ENCODE results near the gene TMPRSS5.
"Not testable (repeated sequence)": the region's sequence is repeated elsewhere in the genome, so short reads cannot be mapped to it uniquely, and the experiment has no call there.

Gene TMPRSS5

DNA sequence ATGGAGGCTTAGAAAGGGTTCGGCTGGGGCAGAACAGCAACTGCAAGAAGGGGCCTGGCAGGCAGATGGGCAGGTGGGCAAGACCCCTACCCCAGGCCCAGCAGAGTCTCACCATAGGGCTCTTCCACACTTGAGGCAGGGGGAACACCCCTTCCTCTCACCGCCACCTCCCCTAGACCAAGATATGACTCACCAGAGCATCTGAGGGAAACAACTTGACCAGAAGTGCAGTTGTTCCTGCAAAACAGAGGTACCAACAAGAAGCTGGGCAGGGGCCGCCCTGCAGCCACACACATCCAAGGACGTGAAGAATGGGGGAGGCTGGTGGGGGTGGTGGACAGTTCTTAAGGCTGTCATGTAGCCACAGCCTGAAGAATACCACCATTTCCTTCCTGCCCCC, 10.9 kb downstream of the TMPRSS5 start:
- no peak for DNase-seq

GRCh38 chr11:113694390-113694789, 11.7 kb downstream of the TMPRSS5 start:
- DNase-seq, result no peak

DNA sequence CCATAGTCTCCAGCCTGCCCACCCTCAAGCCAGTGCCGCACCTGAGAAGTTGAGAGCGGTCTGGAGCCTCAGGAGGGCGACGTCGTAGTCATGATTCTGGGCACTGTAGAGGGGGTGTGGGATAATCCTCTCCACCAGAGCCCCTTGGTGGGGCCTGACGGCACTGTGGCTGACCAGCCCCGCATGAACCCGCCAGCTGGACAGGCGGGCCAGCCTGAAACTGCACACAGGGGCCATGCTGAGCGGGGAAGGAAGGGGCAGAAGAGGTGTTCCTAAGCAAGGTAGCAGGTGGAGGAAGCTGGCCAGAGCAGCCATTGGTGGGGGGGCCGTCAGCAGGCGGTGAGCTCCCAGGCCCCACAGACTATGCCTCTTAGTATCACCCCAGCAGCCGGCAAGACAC, 13.1 kb downstream of the TMPRSS5 start:
- no peak for DNase-seq

GRCh38 chr11:113690619-113691569, 15.2 kb downstream of the TMPRSS5 start:
- no peak for DNase-seq

DNA sequence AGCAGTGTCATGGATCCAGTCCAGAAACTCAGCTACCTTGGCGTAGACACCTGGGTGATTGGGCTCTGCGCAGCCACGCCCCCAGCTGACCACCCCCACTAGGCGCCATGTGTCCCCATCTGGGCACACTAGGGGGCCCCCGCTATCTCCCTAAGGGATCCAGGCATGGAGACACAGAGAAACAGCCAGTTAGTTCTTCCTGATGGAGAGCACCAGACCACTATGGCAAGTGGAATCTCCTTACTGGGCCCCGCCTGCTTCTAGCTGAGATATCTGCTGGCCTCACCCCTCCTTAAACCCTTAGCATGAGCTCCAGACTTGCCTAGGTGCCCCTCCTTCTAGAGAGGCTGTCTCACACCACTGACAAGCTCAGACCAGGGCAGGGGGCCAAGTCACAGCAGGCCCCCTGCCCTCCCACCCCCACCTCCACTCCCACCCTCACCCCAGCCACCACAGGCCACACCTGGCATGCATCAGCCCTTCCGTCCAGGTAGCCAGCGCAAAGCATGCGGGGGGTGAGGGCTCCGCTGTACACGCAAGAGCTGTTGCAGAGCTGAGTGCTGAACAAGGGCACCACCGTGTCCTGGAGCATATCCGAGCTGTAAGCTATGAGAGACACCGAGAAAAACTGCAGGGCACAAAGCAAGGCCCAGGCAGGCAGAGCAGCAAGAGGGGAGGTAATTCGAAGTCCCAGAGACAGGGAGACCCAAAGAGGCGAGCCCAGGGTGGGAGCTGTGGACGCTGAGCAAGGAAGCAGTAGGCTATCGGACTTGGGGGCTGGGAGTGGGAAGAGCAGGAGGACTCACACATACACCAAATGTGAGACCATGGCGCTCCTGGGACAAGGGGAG, 16.1 kb downstream of the TMPRSS5 start:
- DNase-seq, result no peak

DNA sequence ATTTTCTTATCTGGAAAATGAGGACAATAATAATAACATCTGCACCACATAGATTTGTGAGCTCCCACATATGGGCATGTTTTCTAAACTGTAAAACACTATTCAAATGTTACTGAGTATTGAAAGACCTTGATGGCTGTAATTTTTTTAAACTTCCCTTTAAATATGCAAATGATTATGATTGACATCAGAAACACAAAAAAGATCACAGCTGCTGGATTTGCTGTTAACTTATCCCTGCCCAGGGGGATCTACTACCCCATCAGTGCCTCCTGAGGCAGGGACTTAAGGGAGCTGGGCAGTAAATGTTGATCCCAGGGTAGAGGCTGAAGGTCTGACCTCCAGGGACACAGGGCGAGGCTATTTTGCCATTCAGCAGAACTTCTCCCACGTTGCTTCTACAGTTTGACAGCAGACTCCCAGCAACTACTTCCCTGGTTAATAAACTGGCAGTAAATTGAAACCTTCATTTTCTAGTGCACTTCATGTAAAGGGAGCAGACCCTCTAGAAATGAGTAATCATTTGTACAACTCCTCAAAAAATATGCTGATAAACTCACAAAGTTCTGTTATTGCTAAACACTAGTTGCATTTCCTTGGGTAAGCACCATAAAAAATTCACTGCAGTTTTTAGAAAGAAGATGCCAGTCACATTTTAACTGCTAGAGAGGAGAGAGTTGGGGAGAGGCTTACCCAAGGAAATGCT, 20.3 kb downstream of the TMPRSS5 start:
- DNase-seq, result no peak

DNA sequence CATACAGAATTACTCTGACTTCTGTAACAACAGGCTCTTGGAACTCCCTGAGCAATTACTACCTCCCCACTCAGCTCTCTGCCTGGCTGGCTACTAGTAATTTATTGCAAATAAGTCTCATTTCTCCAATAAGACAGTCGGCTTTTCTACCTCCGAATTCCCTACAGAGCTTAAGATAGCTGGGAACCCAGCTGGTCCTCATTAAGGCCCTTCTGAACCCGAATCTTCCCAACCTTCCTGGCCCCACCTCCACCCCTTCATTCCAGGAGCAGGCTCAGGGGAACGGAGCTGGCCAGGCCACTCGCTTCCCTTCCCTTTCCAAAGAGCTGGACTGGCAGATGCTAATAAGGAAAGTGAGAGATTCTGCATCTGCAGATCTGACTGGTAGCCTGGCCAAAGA, 21.6 kb downstream of the TMPRSS5 start:
- no peak for DNase-seq

DNA sequence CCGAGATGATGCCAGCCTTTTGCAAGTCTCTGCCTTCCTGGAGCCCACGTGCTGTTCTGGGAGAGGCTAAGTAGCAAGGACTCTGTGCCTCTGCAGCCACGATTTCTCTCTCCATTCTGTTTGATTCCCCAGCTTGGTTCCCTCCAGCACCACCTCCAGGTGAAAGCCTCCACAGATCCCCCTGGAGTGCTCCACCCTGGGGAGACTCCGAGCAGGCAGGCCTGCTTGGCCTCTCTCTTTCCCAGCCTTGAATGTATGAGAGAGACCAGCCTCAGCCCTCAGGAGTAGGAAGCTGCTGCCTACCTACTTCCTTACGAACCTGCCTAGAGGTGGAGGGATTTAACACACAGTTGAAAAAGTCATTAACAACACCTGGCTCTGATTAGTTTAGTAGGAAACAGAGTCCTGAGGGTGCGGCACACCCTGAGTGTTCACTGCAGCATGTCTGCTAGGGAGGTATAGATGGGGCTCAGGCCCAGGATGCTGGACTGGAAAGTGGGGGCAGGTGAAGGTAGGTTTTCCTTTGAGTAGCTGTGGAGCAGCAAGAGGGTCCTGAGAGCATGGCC, 22.5 kb downstream of the TMPRSS5 start:
- DNase-seq, result no peak

- no peak for DNase-seq
Observed at GRCh38 chr11:113681711-113682413, 24.2 kb downstream of the TMPRSS5 start.

DNA sequence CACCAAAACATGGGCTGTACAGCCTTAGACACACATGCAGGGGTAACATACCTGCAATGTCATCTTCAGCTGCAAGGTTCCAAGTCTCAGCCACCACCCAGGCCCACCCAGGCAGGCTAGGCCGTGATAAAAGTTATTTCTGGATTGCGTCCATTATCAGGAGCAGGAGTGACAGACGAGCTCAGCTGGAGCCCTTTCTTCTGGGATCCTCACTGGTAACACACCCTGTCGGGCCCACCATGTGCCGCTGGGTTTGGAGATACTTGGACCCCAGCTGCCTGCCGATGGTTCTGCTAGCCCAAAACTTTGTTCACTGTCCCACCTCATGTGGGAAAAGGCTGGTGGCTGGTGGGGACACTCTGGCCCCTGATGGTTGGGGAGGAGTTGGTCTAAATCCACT, 24.8 kb downstream of the TMPRSS5 start:
- no peak for DNase-seq

DNA sequence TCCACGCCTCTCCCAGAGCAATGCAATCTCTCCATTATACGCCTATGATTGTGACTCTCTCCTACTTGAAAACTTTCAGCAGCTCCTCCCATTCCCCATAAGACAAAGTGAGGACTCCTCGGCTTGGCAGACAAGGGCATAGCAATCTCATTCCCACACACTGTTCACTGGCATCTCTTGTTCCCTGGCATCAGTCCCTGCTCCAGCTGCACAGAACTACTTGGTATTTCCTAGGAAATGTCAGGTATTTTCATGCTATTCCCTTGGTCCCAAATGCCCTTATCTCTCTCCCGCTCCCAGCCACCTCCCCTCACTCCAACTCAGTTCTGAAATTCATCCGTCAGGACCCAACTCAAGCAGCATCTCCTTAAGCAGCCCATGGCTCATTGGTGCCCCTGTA, 28.4 kb downstream of the TMPRSS5 start:
- no peak for DNase-seq

- no peak for DNase-seq
Observed at GRCh38 chr11:113675565-113675964, 30.5 kb downstream of the TMPRSS5 start.

DNA sequence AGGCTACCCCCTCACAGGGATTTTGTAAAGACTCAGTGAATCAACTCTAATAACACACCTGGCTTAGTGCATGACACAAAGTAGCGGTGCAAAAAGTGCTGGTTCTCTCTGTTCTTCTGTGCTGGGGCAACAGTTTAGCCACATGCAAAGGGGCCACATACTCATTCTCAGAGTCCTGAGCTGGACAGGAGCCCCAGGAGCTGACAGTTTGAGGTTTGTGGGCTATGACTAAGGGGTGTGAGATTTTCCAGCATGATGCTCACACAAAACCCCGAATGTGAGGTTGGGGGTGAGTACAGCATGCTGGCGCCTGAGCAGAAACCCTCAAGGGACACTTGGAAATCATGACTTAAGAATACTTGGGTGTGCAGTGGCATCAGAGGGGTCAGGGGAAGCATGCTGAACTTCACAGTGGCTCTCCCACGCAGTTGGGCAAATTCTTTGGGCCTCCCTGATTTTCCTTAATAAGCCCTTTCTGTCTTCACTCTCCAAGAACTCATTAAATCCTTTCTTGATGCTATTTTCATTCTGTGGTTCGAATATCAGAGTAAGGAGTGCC, 31.0 kb downstream of the TMPRSS5 start:
- no peak for DNase-seq

- DNase-seq, result no peak
Observed at GRCh38 chr11:113674397-113674685, 31.8 kb downstream of the TMPRSS5 start.

DNA sequence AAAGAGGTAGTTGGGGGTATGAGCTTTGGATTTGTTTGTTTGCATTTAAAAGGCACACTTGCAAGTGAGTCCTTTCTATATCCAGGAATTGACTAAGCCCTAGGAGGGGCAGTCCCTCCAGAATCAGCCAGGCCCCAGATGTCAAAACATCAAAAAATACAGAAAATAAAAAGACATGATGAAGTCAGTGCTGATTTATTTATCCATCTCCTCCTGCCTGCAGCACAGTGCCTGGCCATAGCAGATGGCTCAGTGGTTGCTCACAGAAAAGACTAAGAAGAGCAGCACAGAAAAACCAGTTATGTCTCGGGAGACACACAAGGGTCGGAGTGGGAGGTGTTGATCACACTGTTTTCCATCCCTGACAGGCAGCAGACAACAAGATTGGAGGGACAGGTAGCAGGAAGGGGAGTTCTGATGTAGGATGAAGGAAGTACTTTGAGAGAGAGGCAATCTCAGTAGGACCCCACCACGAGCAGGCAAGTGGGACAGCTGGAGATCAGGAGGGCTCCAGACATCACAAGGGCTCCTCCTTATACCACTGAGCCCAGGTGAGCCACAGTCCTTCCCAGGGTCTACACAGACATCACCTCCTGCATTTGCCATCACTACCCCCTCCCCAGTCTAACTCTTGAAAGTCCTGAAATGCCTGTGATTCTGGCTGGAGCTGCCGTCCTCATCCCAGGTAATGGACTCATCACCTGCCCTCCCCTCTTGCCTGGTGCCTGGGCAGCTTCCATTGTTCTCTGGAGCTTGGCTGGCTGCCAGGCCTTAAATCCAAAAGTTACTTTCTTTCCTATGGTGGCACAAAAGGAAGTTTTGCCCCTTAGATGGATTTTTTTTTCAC, 32.3 kb downstream of the TMPRSS5 start:
- no peak for DNase-seq

- not testable (repeated sequence) for DNase-seq
Observed at GRCh38 chr11:113671914-113672313, 34.2 kb downstream of the TMPRSS5 start.

- no peak for DNase-seq
Observed at GRCh38 chr11:113670831-113671215, 35.3 kb downstream of the TMPRSS5 start.

DNA sequence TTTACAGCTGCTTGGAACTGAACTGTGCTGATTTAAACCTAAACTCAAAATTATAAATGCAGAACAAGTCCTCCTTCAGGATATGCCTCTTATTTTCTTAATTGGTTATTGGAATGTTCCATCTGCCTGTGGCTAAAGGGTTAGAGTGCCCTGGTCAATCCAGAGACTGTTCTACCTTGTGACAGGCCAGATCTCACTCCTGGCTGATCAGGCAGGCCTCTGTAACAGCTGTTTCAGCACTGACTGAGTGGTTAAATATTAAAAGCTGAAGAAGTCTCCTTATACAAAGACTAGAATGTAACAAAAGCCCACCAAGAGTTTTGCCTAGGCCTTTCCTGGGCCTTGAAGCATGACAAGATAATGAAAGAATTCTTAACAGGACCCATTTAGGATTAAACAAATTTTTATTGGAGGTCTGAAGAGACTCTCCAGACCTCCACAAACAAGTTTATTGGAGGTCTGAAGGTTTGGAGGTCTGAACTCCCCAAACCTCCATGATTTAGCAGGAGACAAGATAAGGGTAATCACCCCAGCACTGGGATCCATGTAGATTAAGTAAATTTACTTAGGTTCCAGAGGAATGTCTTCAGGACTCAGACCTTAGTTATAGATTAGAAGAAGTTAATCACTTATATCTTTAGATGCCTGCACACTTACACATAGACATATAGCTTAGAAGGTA, 35.8 kb downstream of the TMPRSS5 start:
- no peak for DNase-seq

- no peak for DNase-seq
Observed at GRCh38 chr11:113668255-113668654, 37.9 kb downstream of the TMPRSS5 start.

DNA sequence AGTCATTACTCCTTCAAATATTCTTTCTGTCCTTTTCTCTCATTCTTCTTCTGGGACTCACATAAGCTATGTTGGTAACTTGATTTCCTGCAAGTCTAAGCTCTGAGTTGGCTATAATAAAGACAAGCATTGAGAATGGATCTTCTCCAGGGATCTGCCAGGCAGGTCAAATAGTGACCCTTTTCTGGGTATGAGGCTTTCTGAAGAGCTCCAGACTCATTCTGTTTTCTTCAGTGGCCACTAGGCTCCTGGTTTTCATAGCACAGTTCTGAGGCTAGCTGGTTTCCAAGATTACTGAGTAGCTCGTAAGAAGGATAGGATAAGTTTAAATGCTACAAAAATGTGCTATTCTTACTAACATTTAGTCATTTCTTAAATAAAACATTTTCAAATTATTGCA, 38.3 kb downstream of the TMPRSS5 start:
- no peak for DNase-seq

DNA sequence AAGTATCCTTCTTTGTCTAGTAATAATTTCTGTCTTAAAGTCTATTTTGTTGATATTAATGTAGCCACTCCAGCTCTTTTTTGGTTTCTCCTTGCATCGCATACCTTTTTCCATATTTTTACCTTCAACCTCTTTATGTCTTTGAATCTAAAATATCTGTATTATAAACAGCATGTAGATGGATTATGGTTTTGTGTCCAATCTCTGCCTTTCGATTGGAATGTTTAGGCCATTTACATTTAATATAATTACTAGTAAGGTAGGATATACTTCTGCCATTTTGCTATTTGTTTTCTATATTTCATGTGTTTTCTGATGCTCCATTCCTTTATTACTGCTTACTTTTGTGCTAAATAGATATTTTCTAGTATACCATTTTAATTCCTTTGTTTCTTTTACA, 39.5 kb downstream of the TMPRSS5 start:
- no peak for DNase-seq

Data from activated CD4-positive, CD25-positive, alpha-beta regulatory T cell (primary cell).